Fibroblast of the conjunctiva (primary cell): ENCODE data around the gene CDH8.
A peak's percentile ranks its signal among the peaks of the same experiment; 100 is the strongest.

Experiments used
- DNase-seq: peaks from one replicate; pipeline ENCODE4 v3.0.0-alpha.2; 2010; ENCODE audit warnings: low read depth

Gene CDH8

DNA sequence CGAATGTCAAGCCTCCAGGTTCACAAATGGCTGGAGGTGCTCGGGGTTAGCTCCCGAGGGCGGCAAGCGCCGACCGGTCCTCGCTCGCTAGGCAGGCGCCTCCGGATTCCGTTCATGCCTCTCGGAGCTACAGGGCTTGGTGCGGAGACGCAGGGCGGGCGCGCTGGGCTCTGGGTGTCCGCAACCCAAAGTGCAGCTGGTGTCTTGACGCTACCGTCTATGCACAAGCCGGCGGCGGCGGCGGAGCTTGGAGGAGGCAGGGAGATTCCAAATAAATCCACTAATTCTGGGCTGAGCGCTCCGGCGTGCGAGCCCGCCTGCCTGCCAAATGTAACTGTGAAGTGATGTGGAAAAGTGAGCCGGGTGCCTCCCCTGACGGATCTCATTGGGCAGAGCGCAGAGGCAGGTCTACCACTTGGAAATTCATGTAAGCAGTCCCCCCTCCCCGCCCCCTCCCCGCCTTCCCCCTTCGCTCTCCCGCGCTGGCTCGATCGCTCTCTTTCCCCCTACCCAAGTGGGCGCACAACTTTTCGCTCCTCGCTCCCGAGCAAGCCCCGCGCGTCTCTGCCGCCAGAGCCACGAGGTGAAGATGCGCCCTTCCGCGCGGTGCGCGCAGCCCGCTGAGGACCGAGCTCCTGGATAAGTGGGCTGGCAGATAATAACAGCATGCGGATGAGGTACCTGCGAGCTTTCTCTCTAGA, at the start of gene CDH8:
TSS of gene CDH8 (minus strand) at position 338 of the 701 bp plus-strand sequence. CDS start 15,035 bp downstream, outside the sequence.
- DNase-seq, result no peak

GRCh38 chr16:62079236-62079635, 43.0 kb upstream of the CDH8 start:
- DNase-seq, result no peak

- DNase-seq, result no peak
These were observed 41.8 kb upstream of the CDH8 start for GRCh38 chr16:62077998-62078397.

DNA sequence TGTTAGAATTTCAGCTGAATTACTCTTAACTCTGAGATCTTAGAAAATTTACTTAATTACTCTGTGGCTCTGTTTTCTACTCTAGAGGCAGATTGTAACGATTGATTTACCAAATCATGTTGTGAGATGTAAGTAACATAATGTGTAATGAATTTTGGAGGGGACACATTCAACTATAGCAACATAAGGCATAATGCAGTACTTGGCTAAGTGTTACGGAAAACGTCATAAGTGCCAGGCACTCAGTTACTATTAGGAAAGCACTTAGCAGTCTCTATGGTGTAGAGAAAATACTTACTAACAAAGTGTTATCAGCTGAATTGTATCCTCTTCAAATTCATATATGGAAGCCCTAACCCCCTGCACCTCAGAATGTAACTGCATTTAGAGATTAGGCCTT, 40.6 kb upstream of the CDH8 start:
- DNase-seq, result no peak

GRCh38 chr16:62068747-62069146, 32.5 kb upstream of the CDH8 start:
- DNase-seq, result no peak

GRCh38 chr16:62067981-62068380, 31.7 kb upstream of the CDH8 start:
- DNase-seq, result no peak

GRCh38 chr16:62067182-62067581, 30.9 kb upstream of the CDH8 start:
- no peak for DNase-seq

DNA sequence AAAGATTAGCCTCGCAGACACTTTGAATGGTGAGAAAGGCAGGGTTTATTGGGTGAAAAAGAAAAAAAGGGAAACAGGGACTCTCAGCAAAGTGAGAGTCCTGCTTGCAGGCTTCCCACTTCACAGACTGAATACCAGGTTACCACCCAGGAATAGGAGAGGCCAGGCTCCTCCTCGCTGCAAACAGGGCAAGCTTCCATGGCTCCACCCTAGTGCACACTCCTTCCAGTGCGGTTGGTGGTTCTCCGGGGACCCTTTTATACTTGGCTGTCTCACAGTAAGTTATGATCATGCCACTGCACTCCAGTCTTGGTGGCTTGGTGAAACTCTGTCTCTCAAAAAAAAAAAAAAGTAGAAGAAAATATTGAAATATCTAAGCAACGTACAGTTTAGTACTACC, 30.5 kb upstream of the CDH8 start:
- DNase-seq, result no peak

- no peak for DNase-seq
These were observed 27.9 kb upstream of the CDH8 start for GRCh38 chr16:62064173-62064572.

DNA sequence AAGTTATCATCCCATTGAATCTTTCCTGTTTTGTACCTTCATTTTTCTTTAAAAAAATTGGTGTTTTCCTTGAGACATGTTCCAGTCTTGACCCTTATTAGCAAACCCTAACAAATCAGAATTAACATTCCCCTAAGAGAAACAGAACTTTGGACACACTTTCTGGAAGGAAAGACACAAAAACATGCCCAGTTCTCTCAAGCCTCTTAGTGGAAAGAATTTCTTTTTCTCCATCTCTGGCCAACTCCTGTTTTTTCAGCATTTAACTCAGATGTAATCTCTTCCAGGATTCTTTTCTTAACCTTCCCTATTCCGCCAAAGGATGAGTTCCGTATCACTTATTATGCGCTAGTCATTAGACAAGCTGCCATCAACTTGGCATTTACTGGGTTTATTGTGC, 23.9 kb upstream of the CDH8 start:
- no peak for DNase-seq

DNA sequence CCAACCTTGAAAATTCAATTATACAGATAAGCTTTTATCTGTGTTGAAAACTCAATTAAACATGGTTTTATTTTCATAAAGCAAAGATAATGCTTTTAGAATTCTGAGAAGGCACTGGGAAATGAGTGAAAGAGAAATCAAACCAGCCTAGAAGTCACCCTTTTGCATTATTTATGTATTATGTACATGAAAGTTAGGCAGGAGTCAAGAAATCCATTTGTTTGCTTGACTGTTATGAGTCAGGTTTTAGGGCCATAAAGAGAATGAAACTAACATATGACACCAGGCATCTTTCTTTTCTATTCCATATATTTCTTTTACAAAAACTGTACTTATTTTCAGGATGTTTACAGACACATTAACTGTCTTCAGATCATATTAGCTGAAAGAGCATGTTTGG, 23.3 kb upstream of the CDH8 start:
- DNase-seq, result no peak

- DNase-seq, result no peak
These were observed 22.2 kb upstream of the CDH8 start for GRCh38 chr16:62058412-62058811.

DNA sequence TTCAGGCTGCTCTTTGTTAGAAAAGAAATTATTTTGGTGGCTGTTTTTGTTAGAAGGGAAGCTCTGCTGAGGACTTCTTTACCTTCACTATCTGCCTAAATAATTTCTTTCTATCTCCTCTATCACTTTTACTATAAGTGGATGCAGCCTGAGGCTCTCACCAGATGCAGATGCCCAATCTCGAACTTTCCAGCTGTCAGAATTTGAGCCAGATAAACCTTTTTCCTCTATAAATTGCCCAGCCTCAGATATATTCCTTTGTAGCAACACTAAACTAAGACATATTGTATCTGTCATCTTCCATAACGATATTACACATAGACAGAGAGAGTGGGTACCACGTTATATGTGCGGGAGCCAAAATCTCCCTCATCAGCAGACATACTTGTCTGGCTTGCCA, 15.7 kb upstream of the CDH8 start:
- DNase-seq, result no peak

DNA sequence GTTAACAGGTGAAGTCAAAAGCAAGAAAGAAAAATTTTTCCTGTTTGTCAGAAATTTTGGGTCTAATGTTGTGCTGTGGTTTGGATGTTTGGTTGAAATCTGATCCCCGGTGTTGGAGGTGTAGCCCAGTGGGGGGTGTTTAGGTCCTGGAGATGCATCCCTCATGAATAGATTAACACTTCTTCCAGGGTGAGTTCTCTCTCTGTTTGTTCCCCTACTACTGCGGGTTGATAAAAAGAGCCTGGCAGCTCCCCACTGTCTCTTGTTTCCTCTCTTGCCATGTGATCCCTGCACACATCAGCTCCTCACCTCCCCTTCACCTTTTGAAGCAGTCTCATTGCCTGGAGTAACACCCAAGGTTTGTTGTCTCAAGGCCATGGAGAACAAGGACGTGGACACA, 14.6 kb upstream of the CDH8 start:
- no peak for DNase-seq

GRCh38 chr16:62046801-62047200, 10.6 kb upstream of the CDH8 start:
- DNase-seq, result no peak

GRCh38 chr16:62041401-62041800, 5.2 kb upstream of the CDH8 start:
- peak; percentile 6 for DNase-seq

DNA sequence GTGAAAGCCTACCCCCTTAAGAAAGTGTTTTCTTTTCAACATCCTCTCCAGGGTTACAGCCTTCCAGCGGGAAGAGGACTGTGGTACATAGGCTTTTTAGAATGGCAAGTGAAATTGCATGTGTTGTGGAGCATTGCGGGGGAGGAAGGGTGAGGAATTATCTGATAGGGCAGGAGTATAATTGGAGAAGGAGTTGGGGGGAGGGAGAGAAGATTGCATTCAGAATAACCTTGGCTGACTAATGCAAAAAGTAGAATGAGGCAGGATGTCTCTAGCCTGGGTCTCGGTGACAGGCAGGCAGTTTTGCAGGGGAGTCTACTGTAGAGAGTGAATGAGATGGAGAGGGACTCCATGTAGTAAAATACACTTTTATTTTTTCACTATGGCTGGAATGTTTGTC, 2.4 kb upstream of the CDH8 start:
- no peak for DNase-seq

DNA sequence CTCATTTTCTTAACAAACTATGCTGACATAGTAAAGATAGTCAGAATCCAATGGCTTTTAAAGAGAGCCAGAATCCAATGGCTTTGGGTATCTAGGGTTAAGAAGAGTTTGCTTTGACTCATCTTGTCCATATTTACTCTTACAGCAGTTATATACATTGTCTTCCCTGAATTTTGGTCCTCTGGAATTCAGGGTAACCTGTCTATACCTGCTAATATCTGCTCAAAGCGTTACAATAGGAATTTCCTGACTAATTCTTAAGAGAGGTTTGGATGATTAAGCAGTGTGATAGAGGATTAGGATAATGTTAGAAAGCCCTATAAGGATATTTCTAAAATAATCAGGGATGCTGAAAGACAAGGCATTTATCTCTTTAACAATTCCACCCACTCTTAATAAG, 2.0 kb upstream of the CDH8 start:
- no peak for DNase-seq

DNA sequence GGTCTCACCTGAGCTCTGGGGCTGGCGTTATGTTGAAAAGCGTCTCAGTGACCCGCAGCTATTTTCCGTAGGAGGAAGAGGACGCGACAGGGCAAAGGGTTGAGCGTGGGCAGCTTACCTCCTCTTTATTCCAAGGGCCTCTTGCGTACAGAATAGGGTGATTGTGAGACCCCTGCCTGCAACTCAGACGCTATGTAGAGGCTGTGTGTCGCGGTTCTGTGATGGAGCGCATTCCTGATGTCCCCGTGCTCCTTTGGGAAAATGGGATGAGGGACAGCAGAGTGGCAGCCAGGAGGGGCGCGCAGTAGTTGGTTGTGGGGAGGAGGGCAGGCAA, 531 bp upstream of the CDH8 start:
- DNase-seq, result no peak

- DNase-seq, result no peak
These were observed 834 bp downstream of the CDH8 start for GRCh38 chr16:62035115-62036092.

DNA sequence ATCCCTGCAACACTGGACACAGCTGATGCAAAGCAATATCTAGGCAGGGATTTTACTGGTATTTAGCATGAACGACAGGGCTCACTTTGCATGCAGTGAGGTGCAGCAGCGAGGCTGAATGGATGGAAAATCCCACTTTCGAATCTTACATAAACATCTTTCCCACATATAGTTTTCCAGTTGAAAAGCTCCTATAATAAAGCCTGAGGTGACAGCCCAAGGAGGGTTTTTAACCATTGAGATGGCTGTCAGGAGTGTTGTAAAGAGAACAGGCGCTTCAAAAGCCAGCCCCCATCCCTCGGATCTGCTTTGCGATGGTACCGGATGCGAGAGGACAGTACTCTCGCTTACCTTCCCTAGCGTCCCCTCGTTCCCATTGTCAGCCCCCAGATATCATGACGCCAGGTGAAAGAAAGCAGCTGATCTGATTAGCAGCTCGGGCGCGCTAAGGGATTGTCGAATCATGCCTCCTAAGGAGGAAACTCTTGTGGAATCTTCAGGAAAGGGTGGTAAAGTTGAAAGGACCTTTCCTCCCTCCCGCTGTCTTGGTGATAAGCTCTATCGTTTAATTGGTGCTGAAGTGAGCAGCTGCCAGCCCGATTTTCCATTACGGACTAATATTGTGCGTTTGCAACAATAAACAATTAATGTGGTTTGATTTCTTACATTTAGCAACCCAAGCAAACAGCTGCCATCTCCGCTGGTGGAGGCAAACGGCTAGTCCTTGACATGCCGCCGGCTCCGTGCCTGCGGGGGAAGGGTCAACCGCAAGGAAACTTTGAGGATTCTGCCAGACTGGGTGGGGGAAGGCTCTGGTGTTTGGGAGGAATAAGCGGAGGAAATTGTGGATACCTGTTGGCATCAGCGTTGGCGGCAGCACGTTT, 1.8 kb downstream of the CDH8 start:
- no peak for DNase-seq

- DNase-seq, result no peak
These were observed 3.2 kb downstream of the CDH8 start for GRCh38 chr16:62033065-62033464.
